Heart left ventricle (tissue), 16 donors: ENCODE measurements around the gene PTRH2. TPM values are rescaled to one million over a fixed set of nuclear protein-coding genes. Genes with fewer than 3 reads are reported as not detected.

ENCODE experiments used
- ATAC-seq, 4 donors: fragments of 200-7000 bp; cut with Tn5 transposase; one replicate each; pipeline ENCODE4 v1.9.1; 2020 to 2022; ENCODE audit warnings: moderate library complexity in 4 of 4, mild to moderate bottlenecking in 3 of 4, moderate number of reproducible peaks in 1 of 4
- DNase-seq, 5 donors: peaks; one replicate each; pipeline ENCODE4 v3.0.0-alpha.2; 2020
- H3K27ac ChIP-seq, 12 donors: fragments of 200-600 bp; sonication (generic) in 4 of 12; one replicate each; pipeline versions ENCODE4 v1.5.0 to v1.8.0; 2016 to 2022; ENCODE audit warnings: mild to moderate bottlenecking in 2 of 12
- H3K27me3 ChIP-seq, 9 donors: fragments of 200-600 bp; sonication (generic) in 2 of 9; one replicate each; pipeline versions ENCODE4 v1.5.1 to v1.8.0; 2016 to 2022; ENCODE audit warnings: mild to moderate bottlenecking in 3 of 9
- H3K36me3 ChIP-seq, 9 donors: fragments of 200-600 bp; sonication (generic) in 2 of 9; one replicate each; pipeline versions ENCODE4 v1.5.0 to v1.8.0; 2018 to 2022; ENCODE audit warnings: mild to moderate bottlenecking in 2 of 9
- H3K4me1 ChIP-seq, 12 donors: fragments of 200-600 bp; sonication (generic) in 4 of 12; one replicate each; pipeline versions ENCODE4 v1.5.0 to v1.8.0; 2016 to 2022; ENCODE audit warnings: mild to moderate bottlenecking in 3 of 12
- H3K4me3 ChIP-seq, 12 donors: fragments of 200-600 bp; sonication (generic) in 4 of 12; one replicate each; pipeline versions ENCODE4 v1.5.0 to v1.8.0; 2017 to 2022; ENCODE audit warnings: mild to moderate bottlenecking in 9 of 12, moderate library complexity in 4 of 12
- H3K9me3 ChIP-seq, 12 donors: fragments of 200-600 bp; sonication (generic) in 4 of 12; one replicate each; pipeline versions ENCODE4 v1.5.0 to v1.8.0; 2016 to 2022; ENCODE audit warnings: mild to moderate bottlenecking in 1 of 12
- POLR2A ChIP-seq, 2 donors: fragments of 450-650 bp; IDR thresholded peaks; one replicate each; pipeline ENCODE4 v1.6.1; 2017; ENCODE audit warnings: antibody characterized with exemption in 2 of 2, mild to moderate bottlenecking in 2 of 2, moderate library complexity in 2 of 2
- WGBS, 4 donors: extraction: QIAGEN DNeasy Blood & Tissue Kit in 2 of 4; methylation state at CpG; one replicate each; pipeline versions ENCODE4 v1.1.5 to v1.1.7; 2013 to 2018; 5-methylcytosine and 5-hydroxymethylcytosine counted together
- intact Hi-C, 10 donors: fragments of 100-400 bp; cut with DNase I; formaldehyde crosslinking; loops; one replicate each; pipeline versions ENCODE4 v1.11.1 to v1.14.2; 2022
- polyA plus RNA-seq, 2 donors: library from polyadenylated mRNA; stranded (reverse); fragments of 200-250 nt; gene quantifications; one replicate each; pipeline ENCODE4 v1.2.3, GENCODE V29; 2013
- total RNA-seq, 9 donors: library from RNA; depleted of rRNA in 2 of 9; stranded (reverse); fragments of >200 nt in 2 of 9; fragmentation: NEBNext Ultra II Directional in 3 of 9; extraction: Animal tissue kit (Norgen Biotek cat#: 25700) in 3 of 9; gene quantifications; one replicate each; pipeline versions ENCODE4 v1.1.0 to v1.2.4, GENCODE V29; 2016 to 2023
- TF ChIP-seq, protein P1 (sequence below), 12 donors: fragments of 200-600 bp; sonication (generic) in 4 of 12; IDR thresholded peaks; one replicate each; pipeline versions ENCODE4 v1.5.0 to v1.8.0; 2018 to 2022; ENCODE audit warnings: antibody characterized with exemption in 12 of 12, mild to moderate bottlenecking in 5 of 12
- donor health status: ischemic (EF 13 %, LVEDD 7.1; RV severe dilation, severe dysfunction).
- donor health status: healthy with polysubstance abuse.
- donor health status: DM: no; HTN: yes; CAD: no.
- donor health status: DM: no; HTN: no; CAD: no.
- donor health status: ischemic (EF 25% LVEDD 6.9; RV normal size, moderate dysfunction).
- donor health status: ischemic (EF 25% LVEDD 5.7; RV mildly dilated, moderate dysfunction).
- donor health status: healthy.
- donor health status: DM: yes; HTN: yes; CAD: no.
- donor health status: ischemic (EF 35%, LVEDD 5.7; RV mildly dilated, moderate dysfunction).
- donor health status: nonischemic (EF 11% LVEDD 7.7; RV severe dilation, severe dysfunction).
- donor health status: DM: yes; HTN: yes; CAD: no.
- donor health status: PGD.
- donor health status: ischemic (EF 29% LVEDD 5.4; RV normal size, mild dysfunction).
- donor health status: nonischemic (EF 23%, LVEDD 6.1; RV moderate dilation, normal function).

PTRH2 gene
- total and polyA plus RNA-seq, 11 donors, result 6.7 to 25.2 (median 9.4) TPM

DNA sequence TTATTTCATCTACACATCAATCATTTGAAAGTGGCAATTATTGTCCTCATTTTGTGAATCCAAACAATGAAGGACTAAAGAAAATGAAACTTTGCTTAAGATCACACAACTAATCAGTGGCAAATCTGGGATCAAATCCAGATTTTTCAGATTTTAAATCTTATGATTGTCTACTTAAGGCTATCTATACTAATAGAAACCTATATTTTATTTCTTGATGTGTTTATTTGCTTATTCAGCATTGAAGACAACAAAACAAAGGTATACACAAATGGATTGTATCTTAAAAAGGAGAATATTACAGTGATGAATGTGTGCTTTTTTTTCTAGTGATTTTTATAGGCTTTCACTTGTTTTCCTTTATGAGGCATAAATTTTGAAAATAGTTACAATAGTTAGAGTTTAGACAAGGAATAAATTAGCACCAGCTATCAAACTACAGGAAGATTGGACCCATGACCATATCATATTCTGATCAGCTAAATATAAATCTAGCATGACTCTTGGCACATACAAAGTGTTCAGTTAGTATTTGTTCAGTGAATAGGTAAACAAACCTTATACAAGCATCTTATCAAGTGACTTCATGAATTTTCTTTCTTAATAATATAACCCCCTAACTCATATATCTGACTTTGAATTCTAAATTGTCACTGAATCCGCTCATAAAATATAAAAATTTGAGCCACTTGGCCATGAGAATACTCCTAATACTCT, 20.7 kb upstream of the PTRH2 start:
- Histone ChIP-seq H3K27ac (no peak overlapping the region), H3K4me3 (no peak overlapping the region), H3K36me3 (peaks cover 0 to 12% (median 3%) of the 10 kb centered on the region in 9 donors), H3K9me3 (no peaks in the 10 kb centered on the region), H3K4me1 (peaks cover 0 to 71% (median 0%) of the 10 kb centered on the region in 12 donors), H3K27me3 (no peaks in the 10 kb centered on the region)
- ATAC-seq, result no peak
- DNase-seq, result no peak
- no peak for TF ChIP-seq POLR2A (IDR thresholded peaks at IDR 0.05)
- TF ChIP-seq, protein P1, sequence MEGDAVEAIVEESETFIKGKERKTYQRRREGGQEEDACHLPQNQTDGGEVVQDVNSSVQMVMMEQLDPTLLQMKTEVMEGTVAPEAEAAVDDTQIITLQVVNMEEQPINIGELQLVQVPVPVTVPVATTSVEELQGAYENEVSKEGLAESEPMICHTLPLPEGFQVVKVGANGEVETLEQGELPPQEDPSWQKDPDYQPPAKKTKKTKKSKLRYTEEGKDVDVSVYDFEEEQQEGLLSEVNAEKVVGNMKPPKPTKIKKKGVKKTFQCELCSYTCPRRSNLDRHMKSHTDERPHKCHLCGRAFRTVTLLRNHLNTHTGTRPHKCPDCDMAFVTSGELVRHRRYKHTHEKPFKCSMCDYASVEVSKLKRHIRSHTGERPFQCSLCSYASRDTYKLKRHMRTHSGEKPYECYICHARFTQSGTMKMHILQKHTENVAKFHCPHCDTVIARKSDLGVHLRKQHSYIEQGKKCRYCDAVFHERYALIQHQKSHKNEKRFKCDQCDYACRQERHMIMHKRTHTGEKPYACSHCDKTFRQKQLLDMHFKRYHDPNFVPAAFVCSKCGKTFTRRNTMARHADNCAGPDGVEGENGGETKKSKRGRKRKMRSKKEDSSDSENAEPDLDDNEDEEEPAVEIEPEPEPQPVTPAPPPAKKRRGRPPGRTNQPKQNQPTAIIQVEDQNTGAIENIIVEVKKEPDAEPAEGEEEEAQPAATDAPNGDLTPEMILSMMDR (IDR thresholded peaks at IDR 0.05), result no peak
- 97 to 100% (median 98%) methylated on average over 1 of the region's 1 CpG for WGBS, 4 donors
- intact Hi-C loops, result no loop called here

DNA sequence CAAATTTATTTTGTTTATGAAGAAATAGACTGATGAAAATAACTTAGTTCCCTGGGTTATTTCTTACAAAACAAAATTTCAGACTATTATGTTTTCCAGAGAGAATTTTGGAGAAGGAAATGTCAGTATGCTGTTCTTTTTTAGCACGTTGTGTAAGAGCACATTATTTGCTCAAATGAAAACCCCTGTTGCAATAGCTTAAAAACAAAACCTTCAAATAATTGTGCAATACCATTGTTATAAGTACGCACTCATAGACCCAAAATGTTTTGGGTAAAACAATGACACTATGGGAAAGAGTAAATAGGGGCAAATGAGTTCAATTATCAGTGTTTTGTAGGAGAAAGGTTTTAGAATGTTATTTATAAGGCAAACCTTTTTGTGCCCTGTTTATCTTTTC, 18.5 kb upstream of the PTRH2 start:
- intact Hi-C loops, result no loop called here
- Histone ChIP-seq H3K27me3 (no peaks in the 10 kb centered on the region), H3K4me3 (no peak overlapping the region), H3K9me3 (no peaks in the 10 kb centered on the region), H3K36me3 (peaks cover 0 to 8% (median 0%) of the 10 kb centered on the region in 9 donors), H3K4me1 (peaks cover 0 to 85% (median 0%) of the 10 kb centered on the region in 12 donors), H3K27ac (peak overlapping the region in 7 of 12 donors; percentile 2 to 83 (median 16))
- DNase-seq (no peak), ATAC-seq (peak in 2 of 4 donors; percentile 42 to 54)
- TF ChIP-seq, protein P1 (IDR thresholded peaks at IDR 0.05), result no peak
- TF ChIP-seq POLR2A (IDR thresholded peaks at IDR 0.05), result no peak
- WGBS, 4 donors, result 59 to 69% (median 62%) methylated on average over 2 of the region's 2 CpGs

DNA sequence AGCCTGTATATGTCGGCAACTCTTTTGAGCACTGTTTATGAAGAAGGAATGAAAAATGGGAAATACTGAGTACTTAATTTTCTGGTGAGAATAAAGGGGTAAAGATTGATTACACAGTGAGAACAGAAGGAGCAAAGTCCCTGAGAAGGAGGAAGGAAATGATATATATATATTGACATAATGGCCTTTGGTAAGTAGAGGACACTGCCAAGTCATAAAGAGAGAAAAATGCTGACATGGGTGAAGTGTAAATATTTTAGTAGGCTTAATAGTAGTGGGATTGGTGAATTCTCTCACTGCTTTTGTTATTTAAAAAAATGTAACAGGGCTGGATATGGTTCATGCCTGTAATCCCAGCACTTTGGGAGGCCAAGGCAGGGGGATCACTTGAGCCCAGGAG, 16.4 kb upstream of the PTRH2 start:
- DNase-seq (no peak), ATAC-seq (no peak)
- Histone ChIP-seq H3K27me3 (no peaks in the 10 kb centered on the region), H3K9me3 (no peaks in the 10 kb centered on the region), H3K36me3 (no peaks in the 10 kb centered on the region), H3K27ac (peak overlapping the region in 1 of 12 donors; percentile 61), H3K4me3 (no peak overlapping the region), H3K4me1 (peaks cover 0 to 70% (median 4%) of the 10 kb centered on the region in 12 donors)
- intact Hi-C loops, result no loop called here
- no peak for TF ChIP-seq POLR2A (IDR thresholded peaks at IDR 0.05)
- TF ChIP-seq, protein P1 (IDR thresholded peaks at IDR 0.05), result no peak
- WGBS, 4 donors, result 85 to 94% (median 90%) methylated on average over 1 of the region's 1 CpG

DNA sequence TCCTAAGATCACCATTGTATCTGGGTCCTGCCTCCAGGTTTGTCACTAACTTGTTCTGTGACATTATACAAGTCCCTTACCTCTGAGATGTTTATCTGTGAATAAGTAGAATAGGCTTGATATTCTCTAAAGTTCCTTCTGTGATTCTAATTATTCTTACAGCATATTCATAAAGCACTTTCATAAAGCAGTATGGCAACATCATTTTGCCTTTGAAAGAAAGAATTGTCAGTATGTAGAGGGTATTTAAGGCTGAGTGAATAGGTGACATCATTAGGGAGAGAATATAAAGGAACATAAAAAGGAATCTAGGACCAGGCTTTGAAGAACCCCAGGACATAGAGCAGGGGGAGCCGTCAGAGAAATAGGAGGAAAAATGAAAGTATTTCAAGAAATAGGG, 15.8 kb upstream of the PTRH2 start:
- WGBS, 4 donors, result 74 to 86% (median 79%) methylated on average over 1 of the region's 1 CpG
- no peak overlapping the region for H3K4me3 ChIP-seq
- no peak for TF ChIP-seq POLR2A (IDR thresholded peaks at IDR 0.05)
- H3K27me3 ChIP-seq, result no peaks in the 10 kb centered on the region
- ATAC-seq (no peak), DNase-seq (no peak)
- peak overlapping the region in 1 of 12 donors; percentile 61 for H3K27ac ChIP-seq
- no peaks in the 10 kb centered on the region for H3K36me3 ChIP-seq
- intact Hi-C loops, result no loop called here
- peaks cover 0 to 65% (median 4%) of the 10 kb centered on the region in 12 donors for H3K4me1 ChIP-seq
- no peaks in the 10 kb centered on the region for H3K9me3 ChIP-seq
